GM13976 (cell line): ENCODE results near the gene NRAS.

Experiments used
- DNase-seq: peaks from one replicate; pipeline ENCODE4 v3.0.0; 2012; ENCODE audit warnings: low spot score
- in situ Hi-C: fragments of 300-500 bp; cut with MboI; formaldehyde crosslinking; loops from one replicate; pipeline ENCODE4 v1.12.0; 2022; ENCODE audit warnings: low sequenced_read_pairs, mixed read lengths, inconsistent platforms; ENCODE audit not compliant: unreplicated experiment
- TF ChIP-seq, protein P1 (sequence below): IDR thresholded peaks from 2 replicates; pipeline ENCODE4 v1.5.1; 2012; ENCODE audit warnings: borderline replicate concordance, mild to moderate bottlenecking; ENCODE audit not compliant: insufficient read depth; ENCODE audit errors: extremely low read depth, missing control alignments, control extremely low read depth

The NRAS gene

DNA sequence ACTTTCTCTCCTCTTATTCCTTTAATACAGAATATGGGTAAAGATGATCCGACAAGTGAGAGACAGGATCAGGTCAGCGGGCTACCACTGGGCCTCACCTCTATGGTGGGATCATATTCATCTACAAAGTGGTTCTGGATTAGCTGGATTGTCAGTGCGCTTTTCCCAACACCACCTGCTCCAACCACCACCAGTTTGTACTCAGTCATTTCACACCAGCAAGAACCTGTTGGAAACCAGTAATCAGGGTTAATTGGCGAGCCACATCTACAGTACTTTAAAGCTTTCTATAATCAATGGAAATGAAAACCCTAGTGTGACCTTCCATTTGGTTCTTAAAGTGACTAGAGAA lies 643 bp downstream of the NRAS start:
- in situ Hi-C loops, result no loop called here
- no peak for DNase-seq
- TF ChIP-seq, protein P1, sequence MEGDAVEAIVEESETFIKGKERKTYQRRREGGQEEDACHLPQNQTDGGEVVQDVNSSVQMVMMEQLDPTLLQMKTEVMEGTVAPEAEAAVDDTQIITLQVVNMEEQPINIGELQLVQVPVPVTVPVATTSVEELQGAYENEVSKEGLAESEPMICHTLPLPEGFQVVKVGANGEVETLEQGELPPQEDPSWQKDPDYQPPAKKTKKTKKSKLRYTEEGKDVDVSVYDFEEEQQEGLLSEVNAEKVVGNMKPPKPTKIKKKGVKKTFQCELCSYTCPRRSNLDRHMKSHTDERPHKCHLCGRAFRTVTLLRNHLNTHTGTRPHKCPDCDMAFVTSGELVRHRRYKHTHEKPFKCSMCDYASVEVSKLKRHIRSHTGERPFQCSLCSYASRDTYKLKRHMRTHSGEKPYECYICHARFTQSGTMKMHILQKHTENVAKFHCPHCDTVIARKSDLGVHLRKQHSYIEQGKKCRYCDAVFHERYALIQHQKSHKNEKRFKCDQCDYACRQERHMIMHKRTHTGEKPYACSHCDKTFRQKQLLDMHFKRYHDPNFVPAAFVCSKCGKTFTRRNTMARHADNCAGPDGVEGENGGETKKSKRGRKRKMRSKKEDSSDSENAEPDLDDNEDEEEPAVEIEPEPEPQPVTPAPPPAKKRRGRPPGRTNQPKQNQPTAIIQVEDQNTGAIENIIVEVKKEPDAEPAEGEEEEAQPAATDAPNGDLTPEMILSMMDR, result no peak

DNA sequence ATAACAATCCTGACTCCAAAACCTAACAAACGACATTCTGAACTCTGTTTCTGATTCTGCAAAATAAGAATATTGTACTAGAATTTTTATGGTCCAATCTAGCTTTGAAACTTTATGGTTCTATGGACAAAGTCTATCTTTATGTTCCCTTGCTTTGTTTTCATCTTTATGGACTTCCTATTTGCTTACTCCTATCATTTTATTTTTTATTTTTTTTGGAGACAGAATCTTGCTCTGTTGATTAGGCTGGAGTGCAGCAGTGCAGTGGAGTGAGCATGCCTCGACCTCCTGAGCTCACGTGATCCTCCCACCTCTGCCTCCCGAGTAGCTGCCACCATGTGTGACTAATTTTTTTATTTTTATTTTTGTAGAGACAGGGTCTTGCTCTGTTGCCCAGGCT lies 3.6 kb downstream of the NRAS start:
- in situ Hi-C loops, result no loop called here
- TF ChIP-seq, protein P1, result no peak
- DNase-seq, result no peak

DNA sequence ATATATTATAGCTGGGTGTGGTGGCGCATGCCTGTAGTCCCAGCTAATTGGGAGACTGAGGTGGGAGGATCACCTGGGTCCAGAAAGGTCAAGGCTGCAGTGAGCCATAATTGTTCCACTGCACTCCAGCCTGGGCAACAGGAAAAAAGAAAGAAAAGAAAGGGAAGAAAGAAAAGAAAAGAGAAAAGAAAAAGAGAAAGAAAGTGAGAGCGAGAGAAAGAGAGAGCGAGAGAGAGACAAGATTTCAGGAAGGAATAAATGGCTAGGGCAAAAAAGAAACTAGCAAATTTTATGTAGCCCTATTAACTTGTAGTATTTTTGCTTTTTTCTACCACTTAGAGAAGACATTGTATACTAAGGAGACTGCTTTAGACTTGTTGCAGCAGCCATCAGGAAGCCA lies 6.2 kb downstream of the NRAS start:
- TF ChIP-seq, protein P1, result no peak
- no peak for DNase-seq
- in situ Hi-C loops, result no loop called here

DNA sequence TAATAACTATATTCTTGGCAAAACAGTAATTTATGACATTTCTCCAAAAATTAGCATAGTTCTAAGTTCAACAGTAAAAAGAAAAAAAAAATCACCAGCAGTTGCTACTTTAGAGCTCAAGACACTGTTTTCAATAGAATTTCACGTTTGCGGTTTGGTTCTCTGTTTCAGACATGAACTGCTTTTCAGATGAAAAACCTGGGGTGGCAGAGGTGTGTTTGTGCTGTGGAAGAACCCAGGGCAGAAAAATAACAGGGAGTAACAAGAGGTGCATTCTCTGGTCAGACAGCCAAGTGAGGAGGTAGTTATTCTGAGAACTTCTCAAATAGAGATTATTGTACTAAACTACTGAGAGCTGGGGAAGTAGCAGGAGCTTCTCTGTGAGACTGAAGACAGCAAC lies 9.0 kb downstream of the NRAS start:
- DNase-seq, result no peak
- TF ChIP-seq, protein P1, result no peak
- in situ Hi-C loops, result no loop called here

DNA sequence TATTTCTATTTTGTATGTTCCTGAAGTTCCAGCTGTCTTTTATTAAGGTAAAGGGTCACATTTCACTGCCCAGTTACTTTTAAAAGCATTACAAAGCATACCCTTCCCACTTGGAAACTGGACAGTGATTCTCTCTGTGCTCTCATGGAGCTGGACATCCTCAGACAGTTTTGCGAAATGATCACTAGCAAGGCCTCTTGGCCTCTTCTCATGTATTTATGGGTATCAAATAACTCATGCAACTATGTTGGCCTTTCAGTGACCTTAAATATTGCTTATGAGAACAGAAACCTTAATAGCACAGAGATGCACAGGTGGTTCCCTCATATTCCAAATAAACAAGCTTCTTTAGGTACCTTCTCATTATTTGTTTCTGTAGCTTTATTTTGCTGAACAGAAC lies 13.3 kb downstream of the NRAS start:
- in situ Hi-C loops, result no loop called here
- TF ChIP-seq, protein P1, result no peak
- DNase-seq, result no peak

DNA sequence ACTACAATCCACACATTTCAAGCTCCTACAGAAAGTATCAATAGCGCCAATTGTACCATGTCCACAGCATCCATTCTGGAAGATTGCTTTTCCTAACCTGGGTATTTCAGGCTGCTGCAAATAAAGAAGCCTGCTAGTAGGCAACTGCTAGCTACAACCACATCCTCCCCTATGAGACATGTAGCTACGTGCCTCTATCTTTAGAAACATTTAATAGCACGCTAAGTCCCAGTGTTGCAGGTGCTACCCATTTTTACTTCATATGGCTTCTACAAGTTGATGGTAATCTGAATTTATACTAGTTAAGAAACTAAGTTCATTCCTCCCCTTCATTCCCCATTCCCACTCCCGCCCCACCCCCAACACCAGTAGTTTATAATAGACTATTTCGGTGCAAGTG lies 13.8 kb downstream of the NRAS start:
- peak; percentile 25 for DNase-seq
- TF ChIP-seq, protein P1, result no peak
- in situ Hi-C loops, result no loop called here

DNA sequence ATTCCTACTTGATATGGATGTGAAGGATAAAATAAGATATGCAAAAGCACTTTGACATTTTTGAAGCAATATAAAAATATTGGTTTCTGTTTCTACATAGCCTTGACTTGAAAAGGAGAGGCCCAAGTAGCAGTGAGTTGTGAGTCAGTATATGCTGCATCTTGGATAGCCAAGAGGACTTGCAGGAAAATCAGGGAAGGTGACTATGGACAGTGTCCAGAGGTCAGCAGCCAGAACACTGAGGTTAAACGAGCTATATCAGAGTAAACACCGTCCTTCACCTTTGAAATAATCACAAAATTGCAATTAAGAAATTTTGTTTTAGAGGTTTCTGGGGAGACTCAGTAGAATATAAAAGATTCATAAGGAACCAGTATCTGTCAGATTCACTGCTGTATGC lies 14.6 kb downstream of the NRAS start:
- in situ Hi-C loops, result no loop called here
- DNase-seq, result no peak
- TF ChIP-seq, protein P1, result no peak
